NCI-H460 (cell line): Measurements from ENCODE around the gene NR1D1. TPM values are rescaled to one million over a fixed set of nuclear protein-coding genes. Genes with fewer than 3 reads are reported as not detected.

Experiments
- DNase-seq: peaks from one replicate; pipeline ENCODE4 v3.0.0-alpha.2; 2016; ENCODE audit warnings: low read depth; ENCODE audit errors: extremely low read depth
- total RNA-seq: library from RNA; depleted of rRNA; stranded (reverse); fragments of >200 nt; shearing (Covaris generic); gene quantifications from 2 replicates; pipeline ENCODE4 v1.2.3, GENCODE V29; 2014

NR1D1 gene
- total RNA-seq, 1 experiment from 2014 or later, result 4.2 TPM

DNA sequence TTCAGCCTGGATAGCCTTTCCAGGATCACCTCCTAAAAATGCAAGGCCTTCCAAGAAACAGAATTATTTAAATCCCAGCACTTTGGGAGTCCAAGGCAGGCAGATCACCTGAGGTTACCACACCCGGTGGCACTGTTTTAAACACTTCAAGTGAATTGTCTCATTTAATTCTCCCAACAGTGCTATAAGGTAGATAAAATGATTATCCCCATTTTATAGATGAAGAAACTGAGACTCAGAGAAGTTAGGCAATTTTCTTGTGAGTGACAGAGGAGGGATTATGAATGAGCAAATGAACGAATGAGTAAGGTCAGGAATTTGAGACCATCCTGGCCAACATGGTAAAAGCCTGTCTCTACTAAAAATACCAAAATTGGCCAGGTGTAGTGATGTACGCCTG is 20.8 kb downstream of the NR1D1 start:
- DNase-seq, result no peak

- no peak for DNase-seq
These were observed 23.8 kb downstream of the NR1D1 start for GRCh38 chr17:40076591-40076990.

DNA sequence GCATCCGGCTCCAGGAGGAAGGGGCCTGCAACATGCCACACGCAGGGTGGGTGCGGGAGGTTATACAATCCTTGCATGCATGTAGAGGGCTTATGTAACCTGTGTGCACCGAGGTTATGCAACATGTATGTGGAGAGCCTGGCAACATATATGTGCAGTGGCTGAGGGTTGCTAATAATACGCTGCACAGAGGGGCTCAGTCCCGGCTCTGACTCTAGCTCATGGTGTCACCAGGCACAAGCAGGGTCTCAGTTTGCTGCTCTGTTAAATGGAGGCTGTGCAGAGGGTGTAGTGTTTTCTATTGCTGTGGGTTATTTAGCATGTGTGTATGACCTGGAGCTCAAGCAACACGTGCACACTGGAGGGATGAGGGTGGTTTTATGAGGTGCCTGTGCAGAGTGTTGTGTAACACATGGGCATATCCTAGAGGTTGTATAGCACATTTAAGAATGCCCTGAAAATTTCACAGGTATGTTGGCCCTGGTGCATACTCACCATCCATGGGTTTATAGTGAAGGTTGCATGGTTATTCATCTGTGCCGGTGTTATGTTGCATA is 24.4 kb downstream of the NR1D1 start:
- no peak for DNase-seq

DNA sequence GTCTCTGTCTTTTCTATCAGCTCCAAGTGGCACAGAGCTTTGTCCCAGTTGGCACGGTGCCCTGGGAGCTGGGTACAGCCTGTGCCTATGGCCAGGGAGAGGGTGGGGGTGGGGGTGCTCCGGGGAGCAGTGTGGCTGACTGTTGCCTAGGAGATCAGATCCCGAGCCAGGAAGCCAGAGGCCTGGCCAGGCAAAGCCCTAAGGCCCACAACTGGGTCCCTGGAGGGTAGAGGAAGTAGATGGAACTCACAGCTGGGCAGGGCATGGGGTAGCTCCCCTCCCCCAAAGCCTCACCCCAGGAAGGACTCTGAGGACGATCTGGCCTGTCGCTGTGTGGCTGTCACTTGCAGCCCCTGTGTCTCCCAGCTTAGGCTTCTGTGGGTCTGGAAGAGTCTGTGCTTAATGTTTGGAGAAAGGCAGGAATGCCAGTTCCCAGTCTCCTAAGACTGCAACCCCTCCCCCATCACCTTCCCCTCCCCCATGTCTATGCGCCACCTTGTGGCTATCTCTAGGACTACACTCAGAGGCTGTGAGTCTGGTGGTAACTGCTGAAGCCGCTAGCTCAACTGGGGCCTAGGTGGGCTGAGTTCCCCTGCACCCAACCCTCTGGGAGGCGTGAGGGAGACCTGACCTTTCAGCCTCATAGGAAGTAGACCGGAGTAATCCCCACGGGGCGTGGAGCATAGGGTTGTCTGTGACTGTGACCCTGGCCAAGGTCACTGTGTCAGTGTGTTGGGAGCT is 25.0 kb downstream of the NR1D1 start:
- DNase-seq, result no peak

DNA sequence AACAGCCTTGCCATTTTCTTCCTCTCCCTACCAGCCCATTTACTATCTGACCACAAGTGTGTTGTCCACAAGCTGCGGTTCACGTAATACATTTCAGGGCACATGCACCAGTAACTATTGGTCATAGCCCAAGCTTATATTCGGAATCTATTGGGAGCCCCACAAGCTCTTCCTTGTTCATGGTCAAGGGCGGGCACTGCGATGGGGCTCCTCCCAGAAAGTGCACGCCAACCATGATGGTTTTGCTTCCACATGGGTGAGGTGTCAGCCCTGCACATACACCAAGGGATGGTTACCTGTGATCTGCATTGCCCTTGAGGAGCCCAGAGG is 25.6 kb downstream of the NR1D1 start:
- no peak for DNase-seq

- DNase-seq, result no peak
These were observed 26.2 kb downstream of the NR1D1 start for GRCh38 chr17:40074175-40074512.

DNA sequence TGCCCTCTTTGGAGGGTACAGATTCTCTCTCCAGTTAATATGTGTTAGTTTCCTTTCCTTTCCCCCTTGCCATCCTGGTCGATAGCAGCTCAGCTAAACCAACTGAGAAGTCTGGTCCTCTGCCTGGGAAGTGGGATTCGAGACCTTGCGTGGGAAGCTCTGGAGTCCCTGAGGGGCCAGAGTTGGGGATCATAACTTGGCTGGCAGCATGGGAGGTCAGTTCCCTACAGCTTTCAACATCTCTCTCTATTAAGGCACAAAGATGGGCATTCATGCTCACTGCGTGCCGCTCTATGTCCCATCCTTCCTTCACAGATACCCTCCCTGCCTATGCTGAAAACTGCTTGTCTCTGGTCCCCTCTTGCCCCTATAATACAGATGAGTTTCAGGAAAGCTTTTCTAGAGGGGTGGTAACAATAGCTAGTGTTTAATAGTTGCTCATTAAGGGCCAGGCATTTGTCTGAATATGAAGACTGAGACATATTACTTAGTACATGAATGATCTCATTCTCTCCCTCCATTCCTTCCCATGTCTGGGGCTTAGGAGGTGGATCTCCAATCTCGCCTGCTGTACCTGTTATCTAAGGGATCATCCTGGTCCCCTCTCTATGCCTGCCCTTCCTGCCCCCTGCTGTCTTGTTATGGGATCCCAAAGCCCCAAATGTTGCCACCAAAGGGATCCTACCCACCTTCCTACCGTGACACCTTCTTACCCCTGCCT is 26.8 kb downstream of the NR1D1 start:
- DNase-seq, result no peak

GRCh38 chr17:40072735-40073346 is 27.5 kb downstream of the NR1D1 start:
- no peak for DNase-seq

DNA sequence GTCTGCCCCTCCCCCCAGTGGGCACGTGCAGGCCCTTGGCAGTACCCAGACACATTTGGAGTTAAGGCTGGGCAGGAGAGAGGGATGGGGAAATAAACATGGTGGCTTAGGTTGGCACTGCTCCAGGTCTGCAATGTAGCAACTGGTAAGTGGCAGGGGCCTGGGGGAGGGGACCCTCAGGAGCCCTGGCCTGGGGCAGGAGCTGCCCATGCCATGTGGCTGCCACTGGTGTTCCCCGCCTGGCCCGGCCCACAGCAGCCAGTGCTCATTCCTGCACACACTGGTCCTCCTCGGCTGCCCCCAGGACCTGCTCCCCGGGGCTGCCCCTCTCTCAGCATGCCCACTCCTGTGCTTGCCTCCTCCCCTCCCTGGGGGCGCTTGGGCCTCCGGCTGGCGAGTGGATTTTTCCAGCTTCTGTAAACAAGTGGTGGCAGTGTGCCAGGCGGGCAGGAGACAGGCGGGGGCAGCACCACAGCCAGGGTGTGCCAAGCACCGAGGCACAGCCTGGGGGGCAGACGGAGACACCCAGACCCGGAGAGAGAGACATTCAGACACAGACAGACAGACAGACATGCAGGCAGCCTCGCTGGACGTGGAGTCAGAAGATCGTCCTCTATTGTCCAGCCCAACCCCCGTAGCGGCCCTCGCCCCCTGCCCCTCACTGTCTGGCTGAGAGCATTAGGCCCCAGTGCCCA is 28.2 kb downstream of the NR1D1 start:
- peak; percentile 26 for DNase-seq

DNA sequence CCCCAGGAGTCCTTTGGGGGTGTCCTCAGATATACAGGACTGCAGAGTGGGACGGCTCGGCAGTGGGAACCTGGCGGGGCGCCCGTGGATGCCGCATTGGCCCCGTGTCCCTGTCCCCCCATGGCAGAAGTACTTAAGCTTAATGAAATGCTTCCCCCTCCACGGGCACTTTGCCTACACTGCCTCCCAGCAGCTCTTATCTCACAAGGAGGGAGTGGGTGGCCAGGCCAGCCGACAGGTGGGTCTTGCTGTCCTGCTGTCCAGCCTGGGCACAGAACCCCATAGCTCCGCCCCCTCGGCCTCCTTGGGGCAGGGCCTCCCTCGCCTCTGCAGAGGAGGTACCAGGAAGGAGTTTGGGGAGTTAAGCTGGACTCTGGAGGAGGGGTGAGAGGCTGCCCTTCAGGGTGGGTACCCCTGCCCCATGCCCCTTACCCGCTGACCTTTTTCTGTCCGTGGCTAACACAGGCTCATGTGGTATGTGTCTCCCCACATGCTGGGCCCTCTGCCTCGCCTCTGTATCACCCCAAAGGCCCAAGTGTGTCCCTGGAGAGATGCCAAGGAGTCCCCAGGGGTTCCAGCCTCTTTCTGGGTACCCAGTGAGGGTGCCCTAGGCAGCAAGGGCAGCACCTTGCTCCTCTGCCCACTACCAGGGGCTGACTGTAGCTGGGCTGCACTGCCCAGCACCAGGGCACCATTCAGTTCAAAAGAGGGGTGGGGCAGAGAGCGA is 28.9 kb downstream of the NR1D1 start:
- peak; percentile 38 for DNase-seq

DNA sequence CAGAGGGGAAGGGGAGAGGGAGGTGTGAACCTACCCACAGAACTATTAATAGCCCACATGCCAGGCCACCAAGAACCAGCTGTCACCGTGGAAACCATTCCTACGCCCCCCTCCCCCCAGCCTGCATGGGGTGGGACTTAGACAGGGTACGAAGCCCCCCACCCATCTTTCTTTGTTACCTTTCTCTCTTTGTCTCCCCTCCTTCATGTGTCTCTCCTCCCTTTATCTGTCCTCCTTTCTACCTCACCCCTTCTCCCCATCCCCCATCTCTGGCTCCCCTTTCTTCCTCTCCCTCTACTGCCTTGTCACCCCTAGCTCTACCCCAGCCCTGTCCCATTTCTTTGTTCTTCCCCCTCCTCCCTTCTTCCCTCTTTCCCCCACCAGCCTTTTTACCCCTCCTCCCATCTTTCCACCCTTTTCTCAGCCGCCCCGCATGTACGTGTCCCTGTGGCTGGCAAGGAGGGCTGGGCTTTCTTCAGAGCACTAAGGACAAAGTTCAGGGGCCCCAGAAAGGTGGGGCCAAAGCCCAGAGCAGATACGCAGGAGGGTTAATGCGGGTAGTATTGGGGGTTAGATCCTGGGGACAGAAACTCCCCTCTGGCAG is 29.6 kb downstream of the NR1D1 start:
- DNase-seq, result no peak

- DNase-seq, result no peak
These were observed 30.4 kb downstream of the NR1D1 start for GRCh38 chr17:40069751-40070708.

- DNase-seq, result peak; percentile 58
These were observed 31.3 kb downstream of the NR1D1 start for GRCh38 chr17:40068917-40069750.

- DNase-seq, result no peak
These were observed 31.8 kb downstream of the NR1D1 start for GRCh38 chr17:40068584-40068916.

- DNase-seq, result no peak
These were observed 32.2 kb downstream of the NR1D1 start for GRCh38 chr17:40068129-40068581.

- no peak for DNase-seq
These were observed 32.7 kb downstream of the NR1D1 start for GRCh38 chr17:40067710-40068109.

DNA sequence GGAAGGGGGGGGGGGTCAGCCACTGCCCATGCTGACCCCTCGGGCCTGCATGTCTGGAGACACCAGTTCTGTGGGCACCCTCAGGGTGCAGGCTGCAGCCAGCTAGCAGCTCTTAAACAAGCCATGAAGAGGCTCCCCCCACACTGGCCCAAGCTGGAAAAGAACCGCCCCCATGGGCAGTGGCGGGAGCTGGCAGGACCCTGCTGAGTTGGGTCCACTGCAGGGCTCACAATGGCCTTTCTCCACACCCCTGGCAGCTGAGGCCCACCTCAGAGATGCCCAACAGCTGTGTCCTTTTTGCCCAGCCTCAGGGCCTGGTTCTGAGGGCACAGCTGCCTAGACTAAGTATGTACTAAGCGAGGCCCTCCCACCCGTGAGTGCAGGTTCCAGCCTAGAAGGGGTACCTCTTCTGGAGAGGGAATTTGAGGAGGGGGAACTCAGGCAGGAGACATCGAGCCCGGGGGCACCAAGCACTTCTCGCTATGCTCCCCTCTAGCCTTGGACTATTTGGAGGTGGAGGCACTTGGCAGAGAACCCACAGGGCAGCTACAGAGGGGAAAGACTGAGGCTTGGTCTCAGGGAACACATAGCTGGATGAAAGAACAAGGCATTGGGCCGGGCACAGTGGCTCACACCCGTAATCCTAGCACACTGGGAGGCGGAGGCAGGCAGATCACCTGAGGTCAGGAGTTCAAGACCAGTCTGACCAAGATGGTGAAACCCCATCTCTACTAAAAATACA is 34.4 kb downstream of the NR1D1 start:
- no peak for DNase-seq
